OCI-LY3 (cell line): ENCODE measurements around the gene YWHAQ.

Source experiments
- H2AFZ ChIP-seq: fragments of 200-600, 300-600 bp; shearing (Covaris generic); 2 replicates; pipeline ENCODE4 v1.6.0; 2014; ENCODE audit warnings: antibody characterized with exemption, low read depth, low read length
- H3K27ac ChIP-seq: fragments of 200-600, 300-600 bp; sonication (generic); 2 replicates; pipeline ENCODE4 v1.5.1; 2014; ENCODE audit warnings: mild to moderate bottlenecking, low read length, moderate library complexity, mixed read lengths
- H3K27me3 ChIP-seq: fragments of 200-600, 300-600 bp; sonication (generic); 2 replicates; pipeline ENCODE4 v1.6.1; 2014; ENCODE audit warnings: low read depth, low read length, mixed read lengths
- H3K36me3 ChIP-seq: fragments of 200-600, 300-600 bp; sonication (generic); replicated peaks from 2 replicates; pipeline ENCODE3; 2014; ENCODE audit warnings: low read depth, low read length, mixed read lengths
- H3K4me1 ChIP-seq: fragments of 300-600, 200-600 bp; sonication (generic); 2 replicates; pipeline ENCODE4 v1.6.1; 2014; ENCODE audit warnings: low read length, mixed read lengths
- H3K4me2 ChIP-seq: fragments of 200-600, 300-600 bp; sonication (generic); 2 replicates; pipeline ENCODE4 v1.6.1; 2014; ENCODE audit warnings: low read length, mixed read lengths
- H3K4me3 ChIP-seq: fragments of 300-600, 200-600 bp; sonication (generic); 2 replicates; pipeline ENCODE4 v1.5.1; 2014; ENCODE audit warnings: antibody characterized with exemption, mild to moderate bottlenecking, low read length, moderate library complexity
- H3K79me2 ChIP-seq: fragments of 300-600, 200-600 bp; shearing (Covaris generic); 2 replicates; pipeline ENCODE4 v1.6.1; 2014; ENCODE audit warnings: mild to moderate bottlenecking, low read length, mixed read lengths
- H3K9ac ChIP-seq: fragments of 300-600, 200-600 bp; shearing (Covaris generic); 2 replicates; pipeline ENCODE4 v1.6.0; 2014; ENCODE audit warnings: mild to moderate bottlenecking, low read length, moderate library complexity
- H3K9me3 ChIP-seq: fragments of 200-600, 300-600 bp; shearing (Covaris generic); 2 replicates; pipeline ENCODE4 v1.6.1; 2014; ENCODE audit warnings: low read length, mixed read lengths; ENCODE audit not compliant: insufficient read depth
- H4K20me1 ChIP-seq: fragments of 200-600, 300-600 bp; sonication (generic); 2 replicates; pipeline ENCODE4 v1.6.1; 2016; ENCODE audit warnings: low read length, mixed read lengths; ENCODE audit not compliant: insufficient read depth
- EZH2phosphoT487 ChIP-seq: fragments of 200-600 bp; shearing (Covaris generic); IDR thresholded peaks from 2 replicates; pipeline ENCODE4 v1.6.1; 2018; ENCODE audit warnings: antibody characterized with exemption, mixed run types, low read depth
- TF ChIP-seq, protein P1 (sequence below): fragments of 200-600, 300-600 bp; sonication (generic); IDR thresholded peaks from 2 replicates; pipeline ENCODE4 v1.5.1; 2014; ENCODE audit warnings: antibody characterized with exemption, low read length, low read depth

YWHAQ gene

DNA sequence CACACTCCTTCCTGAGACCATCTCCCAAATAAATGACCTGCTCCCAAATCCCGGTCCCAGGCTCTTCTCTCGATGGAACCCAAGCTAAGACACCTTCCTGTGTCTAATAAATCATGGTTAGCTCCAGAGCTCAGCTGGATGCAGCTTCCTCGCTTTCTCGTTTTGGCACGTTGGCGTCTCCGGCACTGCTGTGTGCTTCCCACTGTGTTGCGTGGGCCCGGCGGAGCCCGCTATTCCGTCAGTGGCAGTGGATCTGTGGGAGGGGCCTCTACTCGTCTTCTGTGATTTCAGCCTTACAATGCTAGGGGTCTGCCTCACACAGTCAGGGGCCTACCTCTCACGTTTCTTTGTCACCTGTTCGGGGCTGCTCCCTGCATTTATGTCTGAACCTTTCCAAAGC lies 29.4 kb upstream of the YWHAQ start:
- Histone ChIP-seq H3K4me1 (peaks cover 16% of the 10 kb centered on the region), H3K36me3 (no peaks in the 10 kb centered on the region), H2AFZ (no peak overlapping the region), H3K4me3 (no peak overlapping the region), H3K79me2 (no peaks in the 10 kb centered on the region), H3K9me3 (no peaks in the 10 kb centered on the region), H3K4me2 (no peak overlapping the region), H3K27me3 (peaks cover 21% of the 10 kb centered on the region), H3K9ac (no peak overlapping the region), H3K27ac (no peak overlapping the region), H4K20me1 (no peaks in the 10 kb centered on the region)
- TF ChIP-seq, protein P1, sequence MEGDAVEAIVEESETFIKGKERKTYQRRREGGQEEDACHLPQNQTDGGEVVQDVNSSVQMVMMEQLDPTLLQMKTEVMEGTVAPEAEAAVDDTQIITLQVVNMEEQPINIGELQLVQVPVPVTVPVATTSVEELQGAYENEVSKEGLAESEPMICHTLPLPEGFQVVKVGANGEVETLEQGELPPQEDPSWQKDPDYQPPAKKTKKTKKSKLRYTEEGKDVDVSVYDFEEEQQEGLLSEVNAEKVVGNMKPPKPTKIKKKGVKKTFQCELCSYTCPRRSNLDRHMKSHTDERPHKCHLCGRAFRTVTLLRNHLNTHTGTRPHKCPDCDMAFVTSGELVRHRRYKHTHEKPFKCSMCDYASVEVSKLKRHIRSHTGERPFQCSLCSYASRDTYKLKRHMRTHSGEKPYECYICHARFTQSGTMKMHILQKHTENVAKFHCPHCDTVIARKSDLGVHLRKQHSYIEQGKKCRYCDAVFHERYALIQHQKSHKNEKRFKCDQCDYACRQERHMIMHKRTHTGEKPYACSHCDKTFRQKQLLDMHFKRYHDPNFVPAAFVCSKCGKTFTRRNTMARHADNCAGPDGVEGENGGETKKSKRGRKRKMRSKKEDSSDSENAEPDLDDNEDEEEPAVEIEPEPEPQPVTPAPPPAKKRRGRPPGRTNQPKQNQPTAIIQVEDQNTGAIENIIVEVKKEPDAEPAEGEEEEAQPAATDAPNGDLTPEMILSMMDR, result no peak
- no peak for TF ChIP-seq EZH2phosphoT487

DNA sequence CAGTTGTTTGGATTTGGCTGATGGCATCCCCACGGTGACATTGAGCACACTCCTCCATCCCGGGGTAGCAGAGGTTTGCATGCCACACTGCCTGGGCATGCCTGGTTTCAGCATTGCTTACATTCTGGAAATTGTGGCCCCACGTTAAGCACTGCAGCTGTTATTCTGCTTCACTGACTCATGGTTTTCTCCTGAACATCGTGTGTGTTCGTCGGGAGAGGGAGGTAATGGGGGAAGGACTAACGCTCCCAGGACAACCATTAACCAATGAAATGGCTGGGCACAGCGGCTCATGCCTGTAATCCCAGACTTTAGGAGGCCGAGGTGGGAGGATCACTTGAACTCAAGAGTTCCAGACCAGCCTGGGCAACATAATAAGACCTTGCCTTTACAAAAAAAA lies 28.2 kb upstream of the YWHAQ start:
- Histone ChIP-seq H3K36me3 (no peaks in the 10 kb centered on the region), H3K79me2 (no peaks in the 10 kb centered on the region), H2AFZ (no peak overlapping the region), H3K4me1 (peaks cover 16% of the 10 kb centered on the region), H4K20me1 (no peaks in the 10 kb centered on the region), H3K4me2 (no peak overlapping the region), H3K9me3 (no peaks in the 10 kb centered on the region), H3K27me3 (peaks cover 15% of the 10 kb centered on the region; the same call in 1 of the 2 replicates), H3K9ac (no peak overlapping the region), H3K4me3 (no peak overlapping the region), H3K27ac (no peak overlapping the region)
- TF ChIP-seq EZH2phosphoT487, result no peak
- TF ChIP-seq, protein P1, result no peak

DNA sequence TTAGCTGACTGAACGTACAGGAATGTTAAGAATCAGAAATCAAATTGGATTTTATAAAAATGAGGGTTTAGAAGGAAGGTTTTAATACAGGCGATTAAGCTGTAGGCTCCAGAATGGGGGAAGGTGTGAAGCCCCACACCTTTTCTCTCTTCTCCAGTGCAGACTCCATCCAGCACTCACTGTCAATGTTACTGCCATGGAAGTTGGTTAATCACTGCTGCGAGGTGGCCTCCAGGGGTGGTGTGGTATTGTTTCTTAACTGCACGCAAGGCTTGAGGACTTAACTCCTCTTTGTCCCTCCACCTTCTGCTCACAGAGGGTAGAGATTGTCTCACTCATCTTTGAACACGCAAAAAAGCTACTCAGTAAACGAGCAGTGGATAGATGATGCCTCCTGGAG lies 26.9 kb upstream of the YWHAQ start:
- no peaks in the 10 kb centered on the region for H3K36me3 ChIP-seq
- TF ChIP-seq, protein P1, result no peak
- TF ChIP-seq EZH2phosphoT487, result no peak
- H3K4me1 ChIP-seq, result peaks cover 16% of the 10 kb centered on the region
- no peaks in the 10 kb centered on the region for H3K9me3 ChIP-seq
- no peaks in the 10 kb centered on the region for H3K79me2 ChIP-seq
- no peak overlapping the region for H3K9ac ChIP-seq
- no peaks in the 10 kb centered on the region for H4K20me1 ChIP-seq
- H3K27ac ChIP-seq, result no peak overlapping the region
- peaks cover 5% of the 10 kb centered on the region for H3K27me3 ChIP-seq
- no peak overlapping the region for H3K4me3 ChIP-seq
- H2AFZ ChIP-seq, result no peak overlapping the region
- H3K4me2 ChIP-seq, result no peak overlapping the region

DNA sequence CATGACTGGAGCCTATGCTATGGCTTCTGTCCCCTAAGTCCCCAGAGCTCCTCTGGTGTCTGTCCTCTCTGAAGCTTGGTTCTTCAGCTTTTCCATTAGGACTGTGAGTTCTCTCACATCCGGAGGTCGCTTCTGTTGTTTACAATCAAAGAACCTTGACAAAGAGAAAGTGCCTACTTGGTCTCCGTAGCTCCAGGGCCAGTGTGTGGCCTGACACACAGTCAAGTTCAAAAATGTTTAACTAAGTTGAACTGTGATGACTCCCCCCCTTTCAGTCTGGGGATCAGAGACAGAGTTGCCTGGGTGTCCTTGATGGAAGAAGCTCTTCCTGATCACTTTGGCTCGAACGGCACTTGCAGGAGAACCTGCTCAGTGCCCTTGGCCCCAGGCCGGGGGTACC lies 26.3 kb upstream of the YWHAQ start:
- no peak overlapping the region for H3K4me3 ChIP-seq
- peaks cover 16% of the 10 kb centered on the region for H3K4me1 ChIP-seq
- peaks cover 9% of the 10 kb centered on the region for H3K27me3 ChIP-seq
- H3K27ac ChIP-seq, result no peak overlapping the region
- no peaks in the 10 kb centered on the region for H4K20me1 ChIP-seq
- no peaks in the 10 kb centered on the region for H3K79me2 ChIP-seq
- H3K36me3 ChIP-seq, result no peaks in the 10 kb centered on the region
- H3K4me2 ChIP-seq, result no peak overlapping the region
- no peak overlapping the region for H2AFZ ChIP-seq
- no peak overlapping the region for H3K9ac ChIP-seq
- TF ChIP-seq EZH2phosphoT487, result no peak
- TF ChIP-seq, protein P1, result no peak
- no peaks in the 10 kb centered on the region for H3K9me3 ChIP-seq
